ENCODE results near the gene ELFN1. TPM values are rescaled to one million over a fixed set of nuclear protein-coding genes. Genes with fewer than 3 reads are reported as not detected.

Gene ELFN1
- total RNA-seq = not detected in 2 replicates

DNA sequence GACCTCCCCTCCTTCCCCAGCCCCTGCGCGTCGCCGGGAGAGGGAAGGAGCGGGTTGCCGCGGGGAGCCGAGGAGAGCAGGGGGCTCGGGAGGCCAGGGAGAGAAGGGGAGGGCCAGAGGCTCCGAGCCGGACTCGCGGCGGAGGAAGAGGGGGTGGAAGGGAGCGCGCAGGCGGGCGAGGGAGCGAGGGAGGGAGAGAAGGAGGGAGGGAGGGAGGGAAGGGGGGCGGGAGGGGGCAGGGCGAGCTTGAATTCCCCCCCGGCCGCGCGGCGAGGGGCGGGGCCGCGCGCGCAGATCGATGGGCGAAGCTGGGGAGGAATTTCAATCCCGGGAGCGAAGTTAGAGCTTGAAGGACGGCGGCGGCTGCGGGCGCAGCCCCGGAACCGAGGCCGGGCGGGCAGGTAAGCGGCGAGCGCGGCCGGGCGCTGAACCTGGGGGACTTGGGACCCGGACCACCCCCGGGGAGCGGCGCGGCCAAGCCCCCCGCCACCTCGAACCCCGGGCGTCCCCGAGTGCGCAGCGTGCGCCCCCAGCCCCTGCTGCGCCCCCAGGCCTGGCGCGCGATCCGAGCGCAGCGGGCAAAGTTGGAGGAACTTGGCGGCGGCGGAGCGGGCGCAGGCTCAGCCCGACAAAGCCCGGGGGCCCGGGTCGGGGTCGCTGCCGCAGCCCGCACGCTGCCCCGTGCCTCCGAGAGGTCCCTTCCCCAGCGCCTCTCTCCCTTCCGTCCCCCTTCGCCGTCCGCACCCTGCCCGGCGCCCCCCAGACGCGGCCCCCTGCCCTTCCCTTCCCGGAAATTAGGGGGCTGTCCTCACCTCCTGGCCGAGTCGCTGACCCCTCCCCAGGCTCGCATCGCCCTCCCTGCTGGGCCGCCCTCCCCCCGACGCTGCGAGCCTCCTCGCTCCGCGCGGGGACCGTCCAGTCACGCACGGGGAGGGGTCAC lies at the start of gene ELFN1:
Gene ELFN1 (plus strand): TSS at position 324 of the 940 bp plus-strand sequence. CDS start 74,320 bp downstream, outside the sequence.
- H3K27ac Mint-ChIP-seq = no peak within 1 kb of the TSS
- intact Hi-C loops (cut with micrococcal nuclease) = loop anchor here (10.0 kb wide), 1 partner anchor 425 kb away; no protein-coding TSS in a partner anchor
- H3K36me3 Mint-ChIP-seq (ENCODE audit: low read depth) = no peaks in the 10 kb centered on the region

GRCh38 chr7:1620835-1621234 lies 49.2 kb upstream of the ELFN1 start:
- DNase-seq = no peak
- Mint-ChIP-seq H3K4me3 (no peak overlapping the region), H3K36me3 (ENCODE audit: low read depth) (peaks cover 2% of the 10 kb centered on the region), H3K27me3 (no peaks in the 10 kb centered on the region), H3K4me1 (no peaks in the 10 kb centered on the region), H3K9me3 (peaks cover 10% of the 10 kb centered on the region), H3K27ac (no peak overlapping the region)
- intact Hi-C loops (cut with micrococcal nuclease) = no loop called here

More for the DNA sequence above, at the start of gene ELFN1:
- Mint-ChIP-seq H3K4me1 (peaks cover 4% of the 10 kb centered on the region), H3K27me3 (peaks cover 26% of the 10 kb centered on the region), H3K4me3 (peak within 1 kb of the TSS; percentile 36), H3K9me3 (no peaks in the 10 kb centered on the region)
- DNase-seq = no peak

DNA sequence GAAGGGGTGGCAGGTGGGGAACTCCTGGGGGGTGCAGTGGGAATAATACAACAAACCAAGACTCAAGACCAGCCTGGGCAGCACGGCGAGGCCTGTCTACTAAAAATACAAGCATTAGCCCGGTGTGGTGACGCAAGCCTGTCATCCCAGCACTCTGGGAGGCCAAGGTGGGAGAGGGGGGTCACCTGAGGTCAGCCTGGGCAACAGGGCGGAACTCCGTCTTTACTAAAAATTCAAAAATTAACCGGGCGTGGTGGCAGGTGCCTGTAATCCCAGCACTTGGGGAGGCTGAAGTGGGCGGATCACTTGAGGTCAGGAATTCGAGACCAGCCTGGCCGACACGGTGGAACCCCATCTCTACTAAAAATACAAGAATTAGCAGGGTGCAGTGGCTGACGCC lies 48.4 kb upstream of the ELFN1 start:
- Mint-ChIP-seq H3K27ac (no peak overlapping the region), H3K27me3 (no peaks in the 10 kb centered on the region), H3K9me3 (peaks cover 10% of the 10 kb centered on the region), H3K36me3 (ENCODE audit: low read depth) (peaks cover 2% of the 10 kb centered on the region), H3K4me1 (no peaks in the 10 kb centered on the region), H3K4me3 (no peak overlapping the region)
- intact Hi-C loops (cut with micrococcal nuclease) = no loop called here
- no peak for DNase-seq

GRCh38 chr7:1622441-1622840 lies 47.6 kb upstream of the ELFN1 start:
- H3K4me3 Mint-ChIP-seq = no peak overlapping the region
- intact Hi-C loops (cut with micrococcal nuclease) = no loop called here
- no peaks in the 10 kb centered on the region for H3K4me1 Mint-ChIP-seq
- no peaks in the 10 kb centered on the region for H3K27me3 Mint-ChIP-seq
- peaks cover 10% of the 10 kb centered on the region for H3K9me3 Mint-ChIP-seq
- H3K36me3 Mint-ChIP-seq (ENCODE audit: low read depth) = peaks cover 2% of the 10 kb centered on the region
- no peak overlapping the region for H3K27ac Mint-ChIP-seq
- no peak for DNase-seq

DNA sequence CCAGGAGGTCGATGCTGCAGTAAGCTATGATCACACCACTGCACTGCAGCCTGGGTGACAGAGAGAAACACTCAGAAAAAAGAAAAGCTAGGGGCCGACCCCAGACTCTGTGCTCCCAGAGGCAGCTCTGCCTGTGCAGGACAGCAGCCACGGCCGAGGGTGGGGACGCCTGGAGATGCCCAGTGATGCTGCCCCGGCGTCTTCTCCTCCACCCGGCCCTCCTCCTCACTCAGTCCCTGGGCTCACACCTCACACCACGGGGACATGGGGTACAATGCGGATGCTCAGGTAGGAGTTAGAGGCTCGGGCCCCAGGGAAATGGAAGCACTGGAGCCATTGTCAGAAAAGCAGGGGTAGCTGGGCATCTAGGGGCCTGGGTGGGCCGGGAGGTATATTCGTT lies 46.3 kb upstream of the ELFN1 start:
- no peak for DNase-seq
- intact Hi-C loops (cut with micrococcal nuclease) = no loop called here
- no peak overlapping the region for H3K4me3 Mint-ChIP-seq
- H3K36me3 Mint-ChIP-seq (ENCODE audit: low read depth) = peaks cover 1% of the 10 kb centered on the region
- H3K27ac Mint-ChIP-seq = no peak overlapping the region
- H3K27me3 Mint-ChIP-seq = no peaks in the 10 kb centered on the region
- H3K4me1 Mint-ChIP-seq = no peaks in the 10 kb centered on the region
- peaks cover under 1% of the 10 kb centered on the region for H3K9me3 Mint-ChIP-seq

DNA sequence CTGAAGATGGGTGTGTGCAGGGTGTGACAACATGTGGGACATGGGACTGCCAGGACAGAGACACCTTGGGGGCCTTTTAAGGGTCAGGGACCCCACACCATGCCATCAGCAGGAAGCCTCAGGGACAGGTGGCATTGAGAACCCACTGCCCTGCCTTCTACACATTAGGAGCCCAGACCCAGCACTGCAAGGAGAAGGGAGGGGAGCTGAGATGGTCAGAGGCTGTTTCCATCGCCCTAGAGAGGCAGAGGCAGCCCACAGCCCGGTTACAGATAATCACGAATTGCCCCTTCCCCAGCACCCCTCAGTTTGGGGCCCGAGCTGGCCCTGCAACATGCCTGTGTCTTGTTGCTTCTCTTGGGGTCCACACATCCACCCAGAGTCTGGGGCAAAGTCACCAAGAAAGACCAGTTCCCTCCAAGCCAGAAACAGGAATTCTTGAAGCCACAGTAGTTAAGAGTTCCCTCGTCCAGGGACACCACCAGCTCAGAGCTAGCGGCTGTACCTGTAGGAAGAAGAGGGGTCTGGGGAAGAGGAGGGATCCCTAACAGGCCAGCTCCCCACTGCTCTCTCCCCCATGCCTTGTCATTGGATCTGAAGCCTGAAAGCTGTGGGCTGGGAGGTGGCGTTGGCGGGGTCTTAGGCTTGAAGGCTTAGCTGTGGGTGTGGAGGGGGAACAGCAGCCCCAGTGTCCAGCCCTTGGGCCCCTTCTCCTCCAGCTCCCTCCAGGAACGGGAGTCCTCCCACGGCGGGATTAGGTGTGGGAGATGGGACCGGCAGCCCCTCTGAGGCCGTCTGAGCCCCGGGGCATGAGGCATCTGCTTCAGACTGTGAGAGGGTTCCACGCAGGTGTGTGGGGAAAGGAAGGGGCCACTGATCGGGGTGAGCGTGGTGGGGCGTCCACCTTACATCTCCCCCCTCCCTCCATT lies 44.8 kb upstream of the ELFN1 start:
- H3K4me1 Mint-ChIP-seq = no peaks in the 10 kb centered on the region
- intact Hi-C loops (cut with micrococcal nuclease) = no loop called here
- H3K9me3 Mint-ChIP-seq = no peaks in the 10 kb centered on the region
- H3K4me3 Mint-ChIP-seq = no peak overlapping the region
- H3K36me3 Mint-ChIP-seq (ENCODE audit: low read depth) = no peaks in the 10 kb centered on the region
- DNase-seq = no peak
- H3K27me3 Mint-ChIP-seq = no peaks in the 10 kb centered on the region
- H3K27ac Mint-ChIP-seq = no peak overlapping the region

- intact Hi-C loops (cut with micrococcal nuclease) = no loop called here
- H3K27me3 Mint-ChIP-seq = no peaks in the 10 kb centered on the region
- no peak overlapping the region for H3K4me3 Mint-ChIP-seq
- H3K9me3 Mint-ChIP-seq = peaks cover 10% of the 10 kb centered on the region
- H3K36me3 Mint-ChIP-seq (ENCODE audit: low read depth) = peaks cover 2% of the 10 kb centered on the region
- no peak overlapping the region for H3K27ac Mint-ChIP-seq
- no peak for DNase-seq
- H3K4me1 Mint-ChIP-seq = peaks cover 2% of the 10 kb centered on the region
Observed at GRCh38 chr7:1626769-1627168, 43.3 kb upstream of the ELFN1 start.

GRCh38 chr7:1630700-1631336 lies 39.3 kb upstream of the ELFN1 start:
- Mint-ChIP-seq H3K4me1 (peaks cover 2% of the 10 kb centered on the region), H3K36me3 (ENCODE audit: low read depth) (peaks cover 2% of the 10 kb centered on the region), H3K4me3 (no peak overlapping the region), H3K9me3 (peaks cover 17% of the 10 kb centered on the region), H3K27ac (no peak overlapping the region), H3K27me3 (no peaks in the 10 kb centered on the region)
- intact Hi-C loops (cut with micrococcal nuclease) = no loop called here
- no peak for DNase-seq

DNA sequence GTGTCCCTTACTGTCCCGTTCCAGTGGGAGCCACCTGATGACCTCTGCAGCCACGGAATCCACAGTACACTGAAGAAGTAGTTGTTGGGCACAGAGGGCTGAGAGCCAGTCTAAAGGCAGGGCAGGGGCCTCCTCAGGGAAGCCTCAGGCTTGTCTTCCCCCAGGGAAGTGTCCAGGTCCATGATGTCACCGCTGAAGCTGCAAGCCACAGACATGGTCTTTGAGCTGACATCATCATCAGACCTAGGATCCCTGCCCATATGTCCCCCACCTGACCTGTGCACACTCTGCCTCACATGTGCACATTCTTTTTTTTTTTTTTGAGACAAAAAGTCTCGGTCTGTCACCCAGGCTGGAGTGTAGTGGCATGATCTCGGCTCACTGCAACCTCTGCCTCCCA lies 38.4 kb upstream of the ELFN1 start:
- Mint-ChIP-seq H3K4me1 (peaks cover 2% of the 10 kb centered on the region), H3K36me3 (ENCODE audit: low read depth) (peaks cover 2% of the 10 kb centered on the region), H3K27me3 (no peaks in the 10 kb centered on the region), H3K4me3 (no peak overlapping the region), H3K9me3 (peaks cover 19% of the 10 kb centered on the region), H3K27ac (no peak overlapping the region)
- intact Hi-C loops (cut with micrococcal nuclease) = no loop called here
- DNase-seq = no peak

DNA sequence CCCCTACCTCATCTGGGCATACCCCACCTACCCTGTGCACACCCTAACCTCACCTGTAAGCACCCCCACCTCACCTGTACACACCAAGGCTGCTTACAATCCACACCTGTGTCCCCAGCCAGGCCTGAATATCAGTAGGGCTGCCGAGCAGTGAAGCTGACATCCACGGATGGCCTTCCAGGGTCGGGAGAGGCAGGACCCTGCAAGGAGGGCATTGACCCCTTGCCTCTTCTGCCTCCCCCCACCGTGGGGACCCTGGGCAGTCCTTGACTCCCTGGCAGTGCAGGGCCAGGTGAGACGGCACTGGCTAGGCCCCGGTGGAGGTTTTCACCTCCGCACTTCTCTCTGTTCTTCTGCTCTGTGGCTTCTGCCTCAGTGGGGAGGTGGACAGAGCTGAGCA lies 37.6 kb upstream of the ELFN1 start:
- H3K27ac Mint-ChIP-seq = no peak overlapping the region
- H3K27me3 Mint-ChIP-seq = no peaks in the 10 kb centered on the region
- H3K4me1 Mint-ChIP-seq = peaks cover 2% of the 10 kb centered on the region

DNA sequence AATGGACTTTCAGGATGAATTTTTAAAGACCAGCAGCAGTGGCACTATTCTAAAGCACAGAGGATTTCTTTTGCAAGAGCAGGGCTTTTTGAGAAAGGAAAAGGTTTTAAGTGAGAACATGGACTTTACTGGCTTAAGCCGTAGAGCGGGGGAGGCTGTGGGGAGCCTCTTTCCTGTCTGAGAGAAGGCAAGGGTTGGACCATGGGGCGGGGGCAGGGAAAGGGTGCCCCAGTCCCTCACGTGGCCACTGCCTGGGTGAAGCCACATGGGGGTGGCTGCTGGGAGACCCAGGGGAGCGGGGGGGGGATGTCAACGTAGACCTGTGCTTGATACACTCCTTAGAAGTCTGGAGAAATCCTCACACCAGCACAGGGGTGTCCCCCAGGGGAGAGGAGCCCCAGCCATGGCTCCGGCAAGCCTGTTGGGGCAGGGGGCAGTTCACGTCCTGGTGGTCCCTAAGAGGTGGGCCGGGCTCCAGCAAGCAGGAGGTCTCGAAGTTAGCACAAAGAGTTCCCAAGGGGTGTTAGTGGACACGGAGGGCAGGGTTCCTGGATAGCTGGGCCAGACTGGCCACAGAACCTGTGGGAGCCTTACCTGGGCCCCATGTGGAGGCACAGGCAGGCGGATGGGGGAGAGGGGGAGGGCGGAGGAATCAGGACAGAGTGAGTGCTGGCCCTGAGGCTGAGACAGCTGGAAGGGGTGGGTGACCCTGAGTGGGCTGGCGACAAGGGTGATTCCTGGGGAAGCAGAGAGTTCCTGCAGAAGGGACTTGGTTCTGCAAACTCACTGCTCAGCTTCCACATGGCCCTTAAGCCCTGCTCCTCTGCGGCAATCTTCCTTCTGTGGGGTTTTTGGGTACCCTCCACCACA lies 36.9 kb upstream of the ELFN1 start:
- DNase-seq = no peak
- Mint-ChIP-seq H3K4me1 (peaks cover 2% of the 10 kb centered on the region), H3K36me3 (ENCODE audit: low read depth) (peaks cover 2% of the 10 kb centered on the region), H3K9me3 (peaks cover 22% of the 10 kb centered on the region), H3K4me3 (no peak overlapping the region), H3K27me3 (no peaks in the 10 kb centered on the region), H3K27ac (no peak overlapping the region)
- intact Hi-C loops (cut with micrococcal nuclease) = no loop called here

More for the DNA sequence above, 37.6 kb upstream of the ELFN1 start:
- no peak for DNase-seq
- Mint-ChIP-seq H3K9me3 (peaks cover 22% of the 10 kb centered on the region), H3K4me3 (no peak overlapping the region), H3K36me3 (ENCODE audit: low read depth) (peaks cover 2% of the 10 kb centered on the region)
- intact Hi-C loops (cut with micrococcal nuclease) = no loop called here

GRCh38 chr7:1635401-1635800 lies 34.7 kb upstream of the ELFN1 start:
- H3K27ac Mint-ChIP-seq = no peak overlapping the region
- peaks cover 2% of the 10 kb centered on the region for H3K4me1 Mint-ChIP-seq
- no peaks in the 10 kb centered on the region for H3K27me3 Mint-ChIP-seq
- peaks cover 22% of the 10 kb centered on the region for H3K9me3 Mint-ChIP-seq
- H3K4me3 Mint-ChIP-seq = no peak overlapping the region
- H3K36me3 Mint-ChIP-seq (ENCODE audit: low read depth) = peaks cover 2% of the 10 kb centered on the region
- intact Hi-C loops (cut with micrococcal nuclease) = no loop called here
- no peak for DNase-seq

GRCh38 chr7:1637155-1637554 lies 32.9 kb upstream of the ELFN1 start:
- H3K4me1 Mint-ChIP-seq = no peaks in the 10 kb centered on the region
- peaks cover 12% of the 10 kb centered on the region for H3K9me3 Mint-ChIP-seq
- no peak overlapping the region for H3K27ac Mint-ChIP-seq
- intact Hi-C loops (cut with micrococcal nuclease) = no loop called here
- H3K36me3 Mint-ChIP-seq (ENCODE audit: low read depth) = no peaks in the 10 kb centered on the region
- no peak for DNase-seq
- H3K4me3 Mint-ChIP-seq = no peak overlapping the region
- H3K27me3 Mint-ChIP-seq = no peaks in the 10 kb centered on the region
